ENCODE data around the gene UNC5CL. TPM values are rescaled to one million over a fixed set of nuclear protein-coding genes. Genes with fewer than 3 reads are reported as not detected.
A peak's percentile ranks its signal among the peaks of the same experiment; 100 is the strongest.

The UNC5CL gene, protein sequence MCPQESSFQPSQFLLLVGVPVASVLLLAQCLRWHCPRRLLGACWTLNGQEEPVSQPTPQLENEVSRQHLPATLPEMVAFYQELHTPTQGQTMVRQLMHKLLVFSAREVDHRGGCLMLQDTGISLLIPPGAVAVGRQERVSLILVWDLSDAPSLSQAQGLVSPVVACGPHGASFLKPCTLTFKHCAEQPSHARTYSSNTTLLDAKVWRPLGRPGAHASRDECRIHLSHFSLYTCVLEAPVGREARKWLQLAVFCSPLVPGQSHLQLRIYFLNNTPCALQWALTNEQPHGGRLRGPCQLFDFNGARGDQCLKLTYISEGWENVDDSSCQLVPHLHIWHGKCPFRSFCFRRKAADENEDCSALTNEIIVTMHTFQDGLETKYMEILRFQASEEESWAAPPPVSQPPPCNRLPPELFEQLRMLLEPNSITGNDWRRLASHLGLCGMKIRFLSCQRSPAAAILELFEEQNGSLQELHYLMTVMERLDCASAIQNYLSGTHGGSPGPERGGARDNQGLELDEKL
- 1 to 10 TPM; 2.1 to 5.3 (median 4.4) TPM for total RNA-seq
- 3.0 TPM for total RNA-seq (2013)

DNA sequence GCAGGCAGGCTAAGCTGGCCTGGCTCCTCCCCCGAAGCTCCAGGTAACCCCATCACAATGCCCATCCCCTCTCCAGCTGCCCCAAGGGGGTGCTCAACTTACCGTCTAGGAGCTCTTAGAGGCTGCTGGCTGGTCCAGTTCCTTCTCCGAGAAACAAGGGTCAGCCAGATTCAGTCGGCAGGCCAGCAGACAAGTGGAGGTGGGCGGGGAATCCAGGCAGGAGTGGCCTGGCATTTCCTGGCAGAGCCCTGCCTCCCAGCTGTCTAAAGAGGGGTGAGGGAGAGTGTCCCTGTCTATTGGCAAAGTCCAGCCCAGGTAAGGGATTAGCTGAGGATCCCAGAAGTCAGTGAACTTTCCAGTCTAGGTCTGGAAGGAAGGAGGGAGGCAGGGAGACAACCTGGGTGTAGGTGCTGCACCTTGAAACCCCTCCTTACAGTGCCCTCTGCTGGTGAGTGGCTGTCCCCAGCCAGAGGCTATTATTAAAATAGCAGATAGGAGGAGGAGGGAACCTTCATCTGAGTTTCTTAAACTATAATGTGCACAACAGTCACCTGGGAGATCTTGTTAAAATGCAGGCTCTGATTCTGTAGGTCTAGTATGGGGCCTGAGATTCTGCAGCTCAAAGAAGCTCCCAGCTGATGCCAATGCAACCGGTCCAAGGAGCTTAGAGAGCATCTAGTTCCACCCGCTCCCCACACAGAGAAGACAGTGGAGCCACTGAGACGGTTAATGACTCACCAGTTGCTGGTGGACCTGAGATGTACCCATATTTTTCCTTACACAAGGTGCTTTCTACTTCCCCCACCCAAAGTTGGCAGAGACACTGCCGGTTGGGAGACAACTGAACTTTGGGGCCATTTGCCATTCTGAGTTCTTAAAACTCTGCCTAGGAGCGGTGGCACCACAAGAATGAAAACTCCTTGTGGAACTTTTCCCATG lies at the start of gene UNC5CL:
TSS of gene UNC5CL (minus strand) at position 162 of the 939 bp plus-strand sequence. CDS start 4,147 bp downstream, outside the sequence.
- H3K9me3 Mint-ChIP-seq: no peaks in the 10 kb centered on the region
- no peaks in the 10 kb centered on the region for H3K4me1 Mint-ChIP-seq
- no peak within 1 kb of the TSS for H3K27ac Mint-ChIP-seq
- intact Hi-C loops (cut with micrococcal nuclease): loop anchor here (5.0 kb wide), 1 partner anchor 1057 kb away; no protein-coding TSS in a partner anchor
- no peak within 1 kb of the TSS for H3K4me3 ChIP-seq (ENCODE audit: low read length)
- WGBS (ENCODE audit: insufficient coverage): 78% methylated on average over 10 of the region's 10 CpGs
- H3K9me3 ChIP-seq (ENCODE audit: control insufficient read depth, insufficient read depth, low read length): no peaks in the 10 kb centered on the region
- DNase-seq (peak in 1 of 2 donors; percentile 71), ATAC-seq (peak in 2 of 3 donors; percentile 67 to 75)
- H3K27ac ChIP-seq (ENCODE audit: low read length): no peak within 1 kb of the TSS
- TF ChIP-seq CTCF (IDR thresholded peaks at IDR 0.05): peak; percentile 71
- H3K4me1 ChIP-seq (ENCODE audit: control insufficient read depth, insufficient read depth, low read length): no peaks in the 10 kb centered on the region
- no peak within 1 kb of the TSS for H3K4me3 Mint-ChIP-seq
- H3K27me3 Mint-ChIP-seq (ENCODE audit: low read depth in 2 of 2): no peaks in the 10 kb centered on the region
- H3K36me3 ChIP-seq (ENCODE audit: control insufficient read depth, insufficient read depth, low read length): no peaks in the 10 kb centered on the region
- no peaks in the 10 kb centered on the region for H3K36me3 Mint-ChIP-seq
- H3K27me3 ChIP-seq (ENCODE audit: control insufficient read depth, insufficient read depth, low read length): no peaks in the 10 kb centered on the region

DNA sequence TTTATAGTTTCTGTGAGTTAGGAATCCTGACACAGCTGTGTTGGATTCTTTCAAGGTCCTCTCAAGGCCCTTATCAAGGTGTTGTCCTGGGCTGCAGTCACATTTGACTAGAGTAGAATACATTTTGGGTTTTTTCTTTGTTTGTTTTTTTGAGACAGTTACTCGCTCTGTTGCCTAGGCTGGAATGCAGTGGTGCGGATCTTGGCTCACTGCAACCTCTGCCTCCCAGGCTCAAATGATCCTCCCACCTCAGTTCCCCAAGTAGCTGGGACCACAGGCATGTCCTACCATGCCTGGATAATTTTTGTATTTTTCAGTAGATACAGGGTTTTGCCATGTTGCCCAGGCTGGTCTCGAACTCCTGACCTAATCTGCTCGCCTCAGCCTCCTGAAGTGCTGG lies 49.4 kb upstream of the UNC5CL start:
- WGBS (ENCODE audit: insufficient coverage): 100% methylated on average over 2 of the region's 4 CpGs
- ATAC-seq: no peak
- H3K36me3 Mint-ChIP-seq: peaks cover 34% of the 10 kb centered on the region
- H3K27ac Mint-ChIP-seq: no peak overlapping the region
- no peak overlapping the region for H3K4me3 Mint-ChIP-seq
- H3K4me3 ChIP-seq (ENCODE audit: low read length): no peak overlapping the region
- no peak for TF ChIP-seq CTCF (IDR thresholded peaks at IDR 0.05)
- no peaks in the 10 kb centered on the region for H3K4me1 ChIP-seq (ENCODE audit: control insufficient read depth, insufficient read depth, low read length)
- no peaks in the 10 kb centered on the region for H3K27me3 ChIP-seq (ENCODE audit: control insufficient read depth, insufficient read depth, low read length)
- H3K9me3 Mint-ChIP-seq: no peaks in the 10 kb centered on the region
- DNase-seq: no peak
- H3K4me1 Mint-ChIP-seq: peaks cover 3 to 6% of the 10 kb centered on the region in 2 donors
- H3K27ac ChIP-seq (ENCODE audit: low read length): no peak overlapping the region
- no peaks in the 10 kb centered on the region for H3K9me3 ChIP-seq (ENCODE audit: control insufficient read depth, insufficient read depth, low read length)
- H3K36me3 ChIP-seq (ENCODE audit: control insufficient read depth, insufficient read depth, low read length): peaks cover 79% of the 10 kb centered on the region
- intact Hi-C loops (cut with micrococcal nuclease): no loop called here
- no peaks in the 10 kb centered on the region for H3K27me3 Mint-ChIP-seq (ENCODE audit: low read depth in 2 of 2)

DNA sequence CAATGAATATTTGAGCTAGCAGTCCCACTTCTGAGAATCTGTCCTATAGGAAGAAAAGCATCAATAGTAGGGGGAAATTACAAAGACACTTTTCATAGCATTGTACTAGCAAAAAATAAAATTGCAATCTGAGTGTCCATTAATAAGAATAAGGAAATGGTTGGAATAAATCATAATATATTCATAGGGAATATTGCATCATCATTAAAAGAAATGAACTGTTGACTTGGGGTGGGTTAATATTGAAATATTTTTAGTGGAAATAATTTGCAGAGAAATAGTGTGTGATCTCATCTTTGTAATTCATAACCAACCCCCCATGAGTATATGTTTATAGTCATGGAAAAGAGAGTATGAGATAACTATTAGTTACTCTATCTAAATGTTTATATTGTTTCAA lies 46.2 kb upstream of the UNC5CL start:
- no peaks in the 10 kb centered on the region for H3K27me3 Mint-ChIP-seq (ENCODE audit: low read depth in 2 of 2)
- no peak for ATAC-seq
- no peak overlapping the region for H3K27ac ChIP-seq (ENCODE audit: low read length)

More for the DNA sequence above, 46.2 kb upstream of the UNC5CL start:
- no peak for DNase-seq
- Histone ChIP-seq H3K4me3 (ENCODE audit: low read length) (no peak overlapping the region), H3K4me1 (ENCODE audit: control insufficient read depth, insufficient read depth, low read length) (peaks cover 7% of the 10 kb centered on the region), H3K27me3 (ENCODE audit: control insufficient read depth, insufficient read depth, low read length) (no peaks in the 10 kb centered on the region), H3K36me3 (ENCODE audit: control insufficient read depth, insufficient read depth, low read length) (peaks cover 55% of the 10 kb centered on the region), H3K9me3 (ENCODE audit: control insufficient read depth, insufficient read depth, low read length) (no peaks in the 10 kb centered on the region)
- no peak overlapping the region for H3K4me3 Mint-ChIP-seq
- no peak overlapping the region for H3K27ac Mint-ChIP-seq
- peaks cover 26% of the 10 kb centered on the region for H3K36me3 Mint-ChIP-seq
- intact Hi-C loops (cut with micrococcal nuclease): no loop called here
- peaks cover 26 to 33% of the 10 kb centered on the region in 2 donors for H3K4me1 Mint-ChIP-seq
- H3K9me3 Mint-ChIP-seq: no peaks in the 10 kb centered on the region
- TF ChIP-seq CTCF (IDR thresholded peaks at IDR 0.05): no peak
